Measurements from ENCODE around the gene NPAS2.

Gene NPAS2

GRCh38 chr2:100819370-100820272 is at the start of gene NPAS2:
NPAS2 (plus strand) TSS chr2:100820139; CDS start chr2:100904755, 84,616 bp downstream.
- DNase-seq (ENCODE audit: low read depth): no peak
- H3K4me3 ChIP-seq (ENCODE audit: control insufficient read depth, low read depth, low read length): peak within 1 kb of the TSS; percentile 81
- no peak for TF ChIP-seq CTCF (IDR thresholded peaks at IDR 0.05; ENCODE audit: control insufficient read depth, insufficient read depth, low read depth, low read length, missing control alignments)

- H3K4me3 ChIP-seq (ENCODE audit: control insufficient read depth, low read depth, low read length): no peak overlapping the region
- DNase-seq (ENCODE audit: low read depth): no peak
- TF ChIP-seq CTCF (IDR thresholded peaks at IDR 0.05; ENCODE audit: control insufficient read depth, insufficient read depth, low read depth, low read length, missing control alignments): no peak
These were observed 48.8 kb upstream of the NPAS2 start for GRCh38 chr2:100771125-100771524.

GRCh38 chr2:100773538-100773937 is 46.4 kb upstream of the NPAS2 start:
- DNase-seq (ENCODE audit: low read depth): no peak
- TF ChIP-seq CTCF (IDR thresholded peaks at IDR 0.05; ENCODE audit: control insufficient read depth, insufficient read depth, low read depth, low read length, missing control alignments): no peak
- H3K4me3 ChIP-seq (ENCODE audit: control insufficient read depth, low read depth, low read length): no peak overlapping the region

- no peak for DNase-seq (ENCODE audit: low read depth)
- no peak for TF ChIP-seq CTCF (IDR thresholded peaks at IDR 0.05; ENCODE audit: control insufficient read depth, insufficient read depth, low read depth, low read length, missing control alignments)
- no peak overlapping the region for H3K4me3 ChIP-seq (ENCODE audit: control insufficient read depth, low read depth, low read length)
These were observed 43.5 kb upstream of the NPAS2 start for GRCh38 chr2:100776445-100776844.

- TF ChIP-seq CTCF (IDR thresholded peaks at IDR 0.05; ENCODE audit: control insufficient read depth, insufficient read depth, low read depth, low read length, missing control alignments): no peak
- no peak overlapping the region for H3K4me3 ChIP-seq (ENCODE audit: control insufficient read depth, low read depth, low read length)
- no peak for DNase-seq (ENCODE audit: low read depth)
These were observed 41.1 kb upstream of the NPAS2 start for GRCh38 chr2:100778637-100779450.

- DNase-seq (ENCODE audit: low read depth): no peak
- no peak for TF ChIP-seq CTCF (IDR thresholded peaks at IDR 0.05; ENCODE audit: control insufficient read depth, insufficient read depth, low read depth, low read length, missing control alignments)
- H3K4me3 ChIP-seq (ENCODE audit: control insufficient read depth, low read depth, low read length): no peak overlapping the region
These were observed 40.1 kb upstream of the NPAS2 start for GRCh38 chr2:100779908-100780202.

Data from AG09309 (cell line).